Pons (tissue), 1 donor: ENCODE data around the gene DNAJB9.
A peak's percentile ranks its signal among the peaks of the same experiment; 100 is the strongest.

Experiments
- DNase-seq: peaks from one replicate; pipeline ENCODE4 v3.0.0-alpha.2; 2016; ENCODE audit warnings: low spot score

Gene DNAJB9

GRCh38 chr7:108605559-108606201, 36.0 kb downstream of the DNAJB9 start:
- no peak for DNase-seq

GRCh38 chr7:108609643-108610042, 40.0 kb downstream of the DNAJB9 start:
- no peak for DNase-seq

- no peak for DNase-seq
Observed at GRCh38 chr7:108611268-108611667, 41.6 kb downstream of the DNAJB9 start.

- peak; percentile 81 for DNase-seq
Observed at GRCh38 chr7:108613147-108613948, 43.7 kb downstream of the DNAJB9 start.

GRCh38 chr7:108613949-108614381, 44.3 kb downstream of the DNAJB9 start:
- DNase-seq, result no peak

GRCh38 chr7:108614896-108615295, 45.2 kb downstream of the DNAJB9 start:
- no peak for DNase-seq

GRCh38 chr7:108618056-108618455, 48.4 kb downstream of the DNAJB9 start:
- DNase-seq, result no peak

GRCh38 chr7:108623220-108623619, 53.5 kb downstream of the DNAJB9 start:
- no peak for DNase-seq
